ENCODE results near the gene ATP13A2.

GRCh38 chr1:16977377-16977776 is 34.4 kb downstream of the ATP13A2 start:
- TF ChIP-seq CTCF (conservative IDR thresholded peaks at IDR 0.05; ENCODE audit: low read length): no peak
- TF ChIP-seq EZH2phosphoT487 (IDR thresholded peaks at IDR 0.05; ENCODE audit: borderline replicate concordance): no peak

Measured in Loucy (cell line).